Adrenal gland (tissue), 12 donors: ENCODE data around the gene ST7. TPM values are rescaled to one million over a fixed set of nuclear protein-coding genes. Genes with fewer than 3 reads are reported as not detected.
A peak's percentile ranks its signal among the peaks of the same experiment; 100 is the strongest.

Source experiments
- DNase-seq, 7 donors: peaks; one replicate each; pipeline ENCODE4 v3.0.0-alpha.2; 2019 to 2020
- H3K27ac ChIP-seq, 5 donors: fragments of 200-600 bp; sonication (generic) in 4 of 5; 1 replicate in 3 of 5; 2 replicates in 2 of 5; pipeline versions ENCODE4 v1.5.1 to v1.8.0; 2016 to 2020; ENCODE audit warnings: mild to moderate bottlenecking in 1 of 5
- H3K27me3 ChIP-seq: fragments of 200-600 bp; 2 replicates; pipeline ENCODE4 v1.8.0; 2021
- H3K36me3 ChIP-seq, 2 donors: fragments of 200-600 bp; replicated peaks in 1 of 2; 1 replicate in 1 of 2; 2 replicates in 1 of 2; pipeline versions ENCODE4 v1.5.1 to v1.8.0; 2018 to 2022
- H3K4me1 ChIP-seq, 2 donors: fragments of 200-600 bp; replicated peaks in 1 of 2; 1 replicate in 1 of 2; 2 replicates in 1 of 2; pipeline versions ENCODE4 v1.5.1 to v1.8.0; 2018 to 2021
- H3K4me3 ChIP-seq, 4 donors: fragments of 200-600 bp; sonication (generic) in 3 of 4; one replicate each; pipeline ENCODE4 v1.5.1; 2016 to 2018
- H3K9me3 ChIP-seq, 3 donors: fragments of 200-600 bp; sonication (generic) in 1 of 3; replicated peaks in 1 of 3; 1 replicate in 2 of 3; 2 replicates in 1 of 3; pipeline versions ENCODE4 v1.5.1 to v1.8.0; 2016 to 2021
- CTCF ChIP-seq, 6 experiments: fragments of 450-650 bp in 4 of 6; fragments of 200-600 bp in 2 of 6; sonication (generic) in 1 of 6; IDR thresholded peaks; 1 replicate in 5 of 6; 2 replicates in 1 of 6; pipeline versions ENCODE4 v1.5.1 to v1.8.0; 2016 to 2021; ENCODE audit warnings: antibody characterized with exemption in 6 of 6, mild to moderate bottlenecking in 2 of 6, moderate library complexity in 1 of 6
- POLR2A ChIP-seq, 2 donors: fragments of 450-650 bp; IDR thresholded peaks; one replicate each; pipeline ENCODE4 v1.6.1; 2017; ENCODE audit warnings: antibody characterized with exemption in 2 of 2, mild to moderate bottlenecking in 2 of 2, moderate library complexity in 1 of 2
- WGBS, 4 donors: extraction: QIAGEN DNeasy Blood & Tissue Kit in 2 of 4; methylation state at CpG; one replicate each; pipeline versions ENCODE4 v1.1.5 to v1.1.7; 2013 to 2017; 5-methylcytosine and 5-hydroxymethylcytosine counted together
- intact Hi-C, 2 donors: fragments of 100-400 bp; cut with DNase I; formaldehyde crosslinking; loops; one replicate each; pipeline versions ENCODE4 v1.14.1 to v1.15.0; 2022 to 2023
- polyA plus RNA-seq, 3 donors: library from polyadenylated mRNA; stranded (reverse); fragments of 200-250 nt in 2 of 3; fragments of 350-450 nt in 1 of 3; fragmentation: Illumina TruSeq in 1 of 3; extraction: RNeasy Lipid Tissue Mini Kit (QIAGEN cat#74804) in 1 of 3; gene quantifications; one replicate each; pipeline ENCODE4 v1.2.3, GENCODE V29; 2013 to 2014
- total RNA-seq, 9 donors: library from RNA; depleted of rRNA in 4 of 9; stranded (reverse); fragments of >200 nt in 4 of 9; fragments of 120-200 nt in 1 of 9; fragmentation: NEBNext Ultra II Directional in 1 of 9; extraction: Animal tissue kit (Norgen Biotek cat#: 25700) in 1 of 9; gene quantifications; one replicate each; pipeline versions ENCODE4 v1.1.0 to v1.2.4, GENCODE V29; 2013 to 2023
- donor health status: healthy with polysubstance abuse.
- donor health status: Bipolar disorder and iron deficiency.
- donor health status: DM: yes; HTN: yes; CAD: no.
- donor health status: DM: no; HTN: no; CAD: no.
- donor health status: DM: no; HTN: no; CAD: no.
- donor health status: DM: yes; HTN: yes; CAD: no.

The ST7 gene
- total and polyA plus RNA-seq, 12 donors: 15.7 to 69.9 (median 33.1) TPM

- Histone ChIP-seq H3K27me3 (no peaks in the 10 kb centered on the region), H3K9me3 (no peaks in the 10 kb centered on the region), H3K4me1 (peaks cover 9 to 21% of the 10 kb centered on the region in 2 donors), H3K36me3 (no peaks in the 10 kb centered on the region), H3K27ac (no peak overlapping the region), H3K4me3 (no peak overlapping the region)
- 83 to 100% (median 96%) methylated on average over 1 of the region's 1 CpG for WGBS, 4 donors
- no peak for TF ChIP-seq POLR2A (IDR thresholded peaks at IDR 0.05)
- TF ChIP-seq CTCF (IDR thresholded peaks at IDR 0.05): no peak
- intact Hi-C loops: no loop called here
- DNase-seq: no peak
These were observed 109.0 kb downstream of the ST7 start for GRCh38 chr7:117062300-117062699.

- 84 to 92% (median 87%) methylated on average over 3 of the region's 3 CpGs for WGBS, 4 donors
These were observed 111.4 kb downstream of the ST7 start for GRCh38 chr7:117064688-117065087.

GRCh38 chr7:117065571-117066150 lies 112.4 kb downstream of the ST7 start:
- intact Hi-C loops: no loop called here
- Histone ChIP-seq H3K36me3 (no peaks in the 10 kb centered on the region), H3K27ac (peak overlapping the region in 2 of 5 donors; percentile 22 to 32), H3K4me1 (peaks cover 20 to 43% of the 10 kb centered on the region in 2 donors), H3K4me3 (no peak overlapping the region), H3K27me3 (no peaks in the 10 kb centered on the region), H3K9me3 (no peaks in the 10 kb centered on the region)
- DNase-seq: no peak
- TF ChIP-seq CTCF (IDR thresholded peaks at IDR 0.05): no peak
- TF ChIP-seq POLR2A (IDR thresholded peaks at IDR 0.05): no peak
- 48 to 57% (median 53%) methylated on average over 3 of the region's 3 CpGs for WGBS, 4 donors

More at GRCh38 chr7:117064688-117065087, 111.4 kb downstream of the ST7 start:
- no peak for TF ChIP-seq CTCF (IDR thresholded peaks at IDR 0.05)
- no peak for TF ChIP-seq POLR2A (IDR thresholded peaks at IDR 0.05)
- DNase-seq: no peak
- Histone ChIP-seq H3K36me3 (no peaks in the 10 kb centered on the region), H3K9me3 (no peaks in the 10 kb centered on the region), H3K4me3 (no peak overlapping the region), H3K27me3 (no peaks in the 10 kb centered on the region), H3K27ac (no peak overlapping the region), H3K4me1 (peaks cover 20 to 41% of the 10 kb centered on the region in 2 donors)
- intact Hi-C loops: no loop called here

- Histone ChIP-seq H3K4me3 (no peak overlapping the region), H3K9me3 (no peaks in the 10 kb centered on the region), H3K27me3 (no peaks in the 10 kb centered on the region), H3K27ac (no peak overlapping the region), H3K4me1 (peaks cover 20 to 43% of the 10 kb centered on the region in 2 donors), H3K36me3 (no peaks in the 10 kb centered on the region)
- TF ChIP-seq CTCF (IDR thresholded peaks at IDR 0.05): no peak
- WGBS, 4 donors: 82 to 90% (median 82%) methylated on average over 3 of the region's 3 CpGs
- intact Hi-C loops: no loop called here
- no peak for DNase-seq
These were observed 113.4 kb downstream of the ST7 start for GRCh38 chr7:117066668-117067067.
